BE2C (cell line): ENCODE data around the gene FMR1.

Experiments
- DNase-seq: peaks from one replicate; pipeline ENCODE4 v3.0.0-alpha.2; 2020
- H3K27me3 ChIP-seq: fragments of 250-450 bp; sonication (Bioruptor Pico); 2 replicates; pipeline ENCODE4 v1.5.1; 2020; ENCODE audit warnings: mild to moderate bottlenecking
- H3K36me3 ChIP-seq: fragments of 250-450 bp; sonication (Bioruptor Pico); 2 replicates; pipeline ENCODE4 v1.5.1; 2020; ENCODE audit warnings: mild to moderate bottlenecking
- H3K4me1 ChIP-seq: fragments of 250-450 bp; sonication (Bioruptor Pico); 2 replicates; pipeline ENCODE4 v1.5.1; 2020
- H3K4me3 ChIP-seq: 2 replicates; pipeline ENCODE4 v1.5.1; 2011; ENCODE audit warnings: low read depth, low read length
- H3K9me3 ChIP-seq: fragments of 250-450 bp; sonication (Bioruptor Pico); 2 replicates; pipeline ENCODE4 v1.5.1; 2020
- CTCF ChIP-seq: IDR thresholded peaks from 2 replicates; pipeline ENCODE4 v1.5.1; 2012; ENCODE audit warnings: mild to moderate bottlenecking, low read depth, low read length

FMR1 gene

GRCh38 chrX:147899379-147900114 lies 12.2 kb upstream of the FMR1 start:
- DNase-seq: no peak
- Histone ChIP-seq H3K27me3 (no peaks in the 10 kb centered on the region), H3K4me3 (no peak overlapping the region), H3K36me3 (no peaks in the 10 kb centered on the region), H3K4me1 (no peaks in the 10 kb centered on the region), H3K9me3 (no peaks in the 10 kb centered on the region)
- no peak for TF ChIP-seq CTCF

- H3K4me3 ChIP-seq: no peak overlapping the region
- H3K36me3 ChIP-seq: no peaks in the 10 kb centered on the region
- no peak for TF ChIP-seq CTCF
- no peaks in the 10 kb centered on the region for H3K27me3 ChIP-seq
- DNase-seq: no peak
- H3K4me1 ChIP-seq: no peaks in the 10 kb centered on the region
- no peaks in the 10 kb centered on the region for H3K9me3 ChIP-seq
These were observed 11.4 kb upstream of the FMR1 start for GRCh38 chrX:147900349-147900748.

- no peaks in the 10 kb centered on the region for H3K27me3 ChIP-seq
- H3K4me3 ChIP-seq: no peak overlapping the region
- no peak for TF ChIP-seq CTCF
- no peak for DNase-seq
- no peaks in the 10 kb centered on the region for H3K36me3 ChIP-seq
- H3K4me1 ChIP-seq: no peaks in the 10 kb centered on the region
- no peaks in the 10 kb centered on the region for H3K9me3 ChIP-seq
These were observed 10.1 kb upstream of the FMR1 start for GRCh38 chrX:147901461-147902126.

GRCh38 chrX:147902270-147902669 lies 9.4 kb upstream of the FMR1 start:
- TF ChIP-seq CTCF: no peak
- DNase-seq: no peak
- Histone ChIP-seq H3K4me1 (no peaks in the 10 kb centered on the region), H3K9me3 (no peaks in the 10 kb centered on the region), H3K4me3 (no peak overlapping the region), H3K36me3 (no peaks in the 10 kb centered on the region), H3K27me3 (no peaks in the 10 kb centered on the region)

GRCh38 chrX:147908106-147908505 lies 3.6 kb upstream of the FMR1 start:
- no peak for TF ChIP-seq CTCF
- H3K9me3 ChIP-seq: no peaks in the 10 kb centered on the region; the same call in 1 of the 2 replicates
- no peaks in the 10 kb centered on the region for H3K27me3 ChIP-seq
- H3K4me3 ChIP-seq: no peak overlapping the region
- H3K4me1 ChIP-seq: no peaks in the 10 kb centered on the region
- DNase-seq: no peak
- H3K36me3 ChIP-seq: no peaks in the 10 kb centered on the region

- DNase-seq: no peak
These were observed 1.1 kb upstream of the FMR1 start for GRCh38 chrX:147910607-147911006.

More at GRCh38 chrX:147910607-147911006, 1.1 kb upstream of the FMR1 start:
- H3K27me3 ChIP-seq: no peaks in the 10 kb centered on the region
- TF ChIP-seq CTCF: no peak
- H3K4me1 ChIP-seq: no peaks in the 10 kb centered on the region
- no peak overlapping the region for H3K4me3 ChIP-seq
- H3K36me3 ChIP-seq: no peaks in the 10 kb centered on the region
- H3K9me3 ChIP-seq: no peaks in the 10 kb centered on the region; the same call in 1 of the 2 replicates
